PC-9 (cell line): ENCODE data around the gene RUNDC1. TPM values are rescaled to one million over a fixed set of nuclear protein-coding genes. Genes with fewer than 3 reads are reported as not detected.

Experiments
- BruUV-seq: library from RNA; stranded (reverse); fragments of 400-500 nt; replicated peaks from 2 replicates; lab custom pipeline; 2021; lab: Mats Ljungman, UMichigan
- CTCF ChIA-PET: fragments of 300-600 bp; sonication (Branson Sonifier 250); formaldehyde crosslinking; loops from one replicate; lab custom pipeline; 2022; ENCODE audit warnings: antibody characterized with exemption; lab: Charles Lee
- POLR2A ChIA-PET: fragments of 300-600 bp; sonication (Branson Sonifier 250); formaldehyde crosslinking; loops from one replicate; lab custom pipeline; 2022; ENCODE audit warnings: antibody characterized with exemption; ENCODE audit not compliant: unreplicated experiment; lab: Charles Lee
- DNase-seq, 2 experiments: peaks; one replicate each; pipeline versions ENCODE4 v3.0.0 to v3.0.0-alpha.2; 2015 to 2022; ENCODE audit warnings: mixed read lengths in 1 of 2
- H2AFZ ChIP-seq: fragments of 200-600 bp; sonication (generic); 2 replicates; pipeline ENCODE4 v1.8.1; 2017; ENCODE audit warnings: antibody characterized with exemption
- H3F3A ChIP-seq: fragments of 200-600 bp; sonication (generic); 2 replicates; pipeline ENCODE4 v1.8.1; 2017; ENCODE audit warnings: antibody characterized with exemption, mild to moderate bottlenecking, low read depth; ENCODE audit not compliant: insufficient read depth
- H3K27ac ChIP-seq: fragments of 200-600 bp; sonication (generic); 2 replicates; pipeline ENCODE4 v1.6.1; 2016; ENCODE audit warnings: mixed run types
- H3K27me3 ChIP-seq: fragments of 200-600 bp; sonication (generic); 2 replicates; pipeline ENCODE4 v1.6.1; 2016; ENCODE audit warnings: low read depth, mixed run types; ENCODE audit not compliant: insufficient read depth
- H3K36me3 ChIP-seq: fragments of 200-600 bp; sonication (generic); 2 replicates; pipeline ENCODE4 v1.6.1; 2016; ENCODE audit warnings: low read depth, mixed run types
- H3K4me1 ChIP-seq: fragments of 200-600 bp; sonication (generic); replicated peaks from 2 replicates; pipeline ENCODE4 v1.6.1; 2016; ENCODE audit warnings: mixed run types; ENCODE audit not compliant: insufficient read depth
- H3K4me2 ChIP-seq: fragments of 200-600 bp; sonication (generic); 2 replicates; pipeline ENCODE4 v1.6.1; 2017; ENCODE audit warnings: mixed run types
- H3K4me3 ChIP-seq: fragments of 200-600 bp; sonication (generic); 2 replicates; pipeline ENCODE4 v1.6.1; 2016; ENCODE audit warnings: mixed run types
- H3K79me2 ChIP-seq: fragments of 200-600 bp; sonication (generic); 2 replicates; pipeline ENCODE4 v1.6.1; 2017; ENCODE audit warnings: low read depth, mixed run types
- H3K9me2 ChIP-seq: fragments of 200-600 bp; sonication (generic); 2 replicates; pipeline ENCODE4 v1.8.1; 2017; ENCODE audit warnings: mild to moderate bottlenecking; ENCODE audit not compliant: insufficient read depth
- H3K9me3 ChIP-seq: fragments of 200-600 bp; sonication (generic); 2 replicates; pipeline ENCODE4 v1.8.1; 2016; ENCODE audit warnings: low read depth; ENCODE audit not compliant: insufficient read depth
- H4K20me1 ChIP-seq: fragments of 200-600 bp; sonication (generic); 2 replicates; pipeline ENCODE4 v1.8.1; 2017; ENCODE audit not compliant: insufficient read depth
- CTCF ChIP-seq: fragments of 200-600 bp; sonication (generic); conservative IDR thresholded peaks from 2 replicates; pipeline ENCODE4 v1.6.1; 2017; ENCODE audit warnings: mixed run types, antibody characterized with exemption, mild to moderate bottlenecking, moderate library complexity
- EZH2 ChIP-seq: fragments of 200-600 bp; sonication (generic); IDR thresholded peaks from 2 replicates; pipeline ENCODE4 v1.8.0; 2017; ENCODE audit warnings: antibody characterized with exemption, low read depth
- intact Hi-C: fragments of 100-400 bp; cut with micrococcal nuclease; formaldehyde crosslinking; loops from one replicate; pipeline ENCODE4 v1.10.0; 2022; ENCODE audit not compliant: unreplicated experiment
- total RNA-seq: library from RNA; stranded (reverse); gene quantifications from 2 replicates; pipeline ENCODE4 v1.2.3, GENCODE V29; 2021

Gene RUNDC1
- total RNA-seq, 1 experiment from 2014 or later: 12.7 TPM

GRCh38 chr17:43006639-43007551, 26.5 kb downstream of the RUNDC1 start, which contains the start of gene IFI35:
TSS of gene IFI35 (plus strand) at chr17:43006784. CDS start at chr17:43006948, 164 bp downstream.
- BruUV-seq: TSS peak; percentile 10
- ChIA-PET POLR2A (interaction anchor here (0.6 kb wide), 1 partner anchor 354 kb away, joined by 3 read pairs; no protein-coding TSS in a partner anchor), CTCF (interaction anchor here (0.6 kb wide), 1 partner anchor 474 kb away, joined by 10 read pairs; no protein-coding TSS in a partner anchor)
- Histone ChIP-seq H2AFZ (peak within 1 kb of the TSS; percentile 72), H3K27ac (peak within 1 kb of the TSS; percentile 77), H3F3A (peaks cover 73% of the 10 kb centered on the region), H3K36me3 (peaks cover 21% of the 10 kb centered on the region), H4K20me1 (peaks cover 13% of the 10 kb centered on the region), H3K27me3 (no peaks in the 10 kb centered on the region), H3K4me3 (peak within 1 kb of the TSS; percentile 75), H3K9me2 (no peaks in the 10 kb centered on the region), H3K9me3 (no peaks in the 10 kb centered on the region), H3K4me1 (peaks cover 39% of the 10 kb centered on the region), H3K79me2 (peaks cover 6% of the 10 kb centered on the region; the same call in 1 of the 2 replicates), H3K4me2 (peak within 1 kb of the TSS; percentile 88)
- peak; percentile 73 to 81 for DNase-seq
- TF ChIP-seq EZH2: no peak
- peak; percentile 48; the same call in 1 of the 2 replicates for TF ChIP-seq CTCF
- intact Hi-C loops: no loop called here

- no peaks in the 10 kb centered on the region for H4K20me1 ChIP-seq
- H3K79me2 ChIP-seq: peaks cover 6% of the 10 kb centered on the region; the same call in 1 of the 2 replicates
- peaks cover 42% of the 10 kb centered on the region for H3K4me1 ChIP-seq
- peaks cover 46% of the 10 kb centered on the region for H3F3A ChIP-seq
- peak overlapping the region; percentile 38; the same call in 1 of the 2 replicates for H3K4me3 ChIP-seq
- TF ChIP-seq CTCF: no peak
- no peak for TF ChIP-seq EZH2
- ChIA-PET CTCF (interaction anchor here (0.6 kb wide), 1 partner anchor 43 kb away, joined by 3 read pairs; no protein-coding TSS in a partner anchor), POLR2A (interaction anchor here (0.6 to 0.8 kb wide), 3 partner anchors 13 to 344 kb away, joined by 3 to 8 read pairs (median 7); partner anchors contain the start of genes BRCA1 and RPL27)
- 0 out of 2 replicates have a peak, but pooled peaks cover 8% of the 10 kb centered on the region for H3K36me3 ChIP-seq
- H3K27ac ChIP-seq: peak overlapping the region; percentile 66
- H3K4me2 ChIP-seq: peak overlapping the region; percentile 67
- H2AFZ ChIP-seq: no peak overlapping the region
- H3K9me3 ChIP-seq: no peaks in the 10 kb centered on the region
- BruUV-seq: no TSS peak
- no peaks in the 10 kb centered on the region for H3K9me2 ChIP-seq
- intact Hi-C loops: no loop called here
- H3K27me3 ChIP-seq: no peaks in the 10 kb centered on the region
- peak; percentile 57 to 92 for DNase-seq
Measured at GRCh38 chr17:43010667-43011308, 30.4 kb downstream of the RUNDC1 start.
